GM21529 (cell line): ENCODE data around the gene ASB1.

Experiments
- ATAC-seq: cut with Tn5 transposase; IDR thresholded peaks from one replicate; pipeline ENCODE4 v1.9.1; 2021; ENCODE audit not compliant: unreplicated experiment

The ASB1 gene

DNA sequence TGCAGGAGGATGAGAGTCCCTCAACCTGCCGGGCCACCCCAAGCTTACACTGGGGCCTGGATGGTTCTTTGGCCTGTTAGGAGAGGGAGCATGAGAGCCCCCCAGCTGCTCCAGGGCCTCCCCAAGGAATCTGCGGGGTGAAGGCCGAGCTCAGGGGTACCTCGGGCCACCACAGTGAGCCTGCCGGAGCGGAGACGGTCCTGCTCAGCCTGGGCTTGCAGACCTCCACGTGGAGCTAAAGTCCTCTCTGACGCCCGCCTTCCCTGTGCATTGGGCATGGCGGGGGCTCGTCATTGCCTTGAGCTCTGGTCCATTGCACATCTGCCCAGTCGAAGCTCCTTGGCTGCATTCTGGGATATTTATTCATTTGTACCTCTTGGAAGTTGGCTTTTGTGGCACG, 62.7 kb downstream of the ASB1 start:
- ATAC-seq = no peak

DNA sequence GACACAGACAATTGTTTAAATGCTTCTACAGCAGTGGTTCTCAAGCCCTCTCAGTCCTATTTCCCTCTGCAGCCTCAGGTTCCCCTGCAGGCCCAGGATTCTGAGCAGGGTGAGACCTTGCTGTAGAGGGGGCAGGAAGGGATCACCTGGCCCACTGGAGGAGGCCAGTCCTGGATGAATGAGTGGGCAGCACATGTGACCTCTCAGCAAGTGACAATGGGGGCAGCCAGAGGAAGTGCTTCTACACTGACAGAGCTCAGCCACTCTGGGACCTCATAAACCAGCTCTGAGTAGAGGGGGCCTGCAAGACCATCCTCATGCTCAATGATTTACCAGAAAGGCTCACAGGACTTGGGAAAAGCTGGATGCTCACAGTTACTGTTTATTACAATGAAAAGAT, 63.2 kb downstream of the ASB1 start:
- ATAC-seq = no peak

DNA sequence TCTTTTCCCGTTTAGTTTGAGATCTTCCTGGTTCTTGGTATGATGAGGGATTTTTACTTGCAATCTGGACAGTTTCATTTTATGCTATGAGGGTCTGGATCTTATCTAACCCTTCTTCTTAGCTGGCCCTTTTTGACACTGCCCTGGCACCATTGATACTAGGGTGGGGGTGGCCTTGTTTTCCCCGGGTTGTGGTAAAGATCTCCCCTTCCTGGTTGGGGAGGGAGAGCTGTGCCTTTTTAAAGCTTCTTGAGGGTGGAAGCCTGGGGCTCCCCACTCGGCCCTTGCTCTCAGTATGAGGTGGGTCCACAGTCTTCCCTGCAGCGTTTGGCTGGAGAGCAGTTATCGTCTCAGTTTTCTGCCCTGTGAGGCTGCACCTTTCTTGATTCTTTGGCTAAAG, 66.1 kb downstream of the ASB1 start:
- ATAC-seq = no peak

DNA sequence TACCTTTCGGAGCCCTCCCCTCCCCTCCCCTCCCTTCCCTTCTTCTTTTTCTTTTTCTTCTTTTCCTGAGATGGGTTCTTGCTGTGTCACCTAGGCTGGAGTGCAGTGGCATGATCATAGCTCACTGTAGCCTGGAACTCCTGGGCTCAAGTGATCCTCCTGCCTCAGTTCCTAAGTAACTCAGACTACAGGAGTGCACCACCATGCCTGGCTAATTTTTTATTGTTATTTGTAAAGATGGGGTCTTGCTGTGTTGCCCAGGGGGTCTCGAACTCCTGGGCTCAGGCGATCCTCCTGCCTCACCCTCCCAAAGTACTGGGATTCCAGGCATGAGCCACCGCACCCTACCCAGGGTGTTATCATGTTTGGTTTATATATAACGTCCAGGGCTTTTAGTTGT, 66.7 kb downstream of the ASB1 start:
- no peak for ATAC-seq

DNA sequence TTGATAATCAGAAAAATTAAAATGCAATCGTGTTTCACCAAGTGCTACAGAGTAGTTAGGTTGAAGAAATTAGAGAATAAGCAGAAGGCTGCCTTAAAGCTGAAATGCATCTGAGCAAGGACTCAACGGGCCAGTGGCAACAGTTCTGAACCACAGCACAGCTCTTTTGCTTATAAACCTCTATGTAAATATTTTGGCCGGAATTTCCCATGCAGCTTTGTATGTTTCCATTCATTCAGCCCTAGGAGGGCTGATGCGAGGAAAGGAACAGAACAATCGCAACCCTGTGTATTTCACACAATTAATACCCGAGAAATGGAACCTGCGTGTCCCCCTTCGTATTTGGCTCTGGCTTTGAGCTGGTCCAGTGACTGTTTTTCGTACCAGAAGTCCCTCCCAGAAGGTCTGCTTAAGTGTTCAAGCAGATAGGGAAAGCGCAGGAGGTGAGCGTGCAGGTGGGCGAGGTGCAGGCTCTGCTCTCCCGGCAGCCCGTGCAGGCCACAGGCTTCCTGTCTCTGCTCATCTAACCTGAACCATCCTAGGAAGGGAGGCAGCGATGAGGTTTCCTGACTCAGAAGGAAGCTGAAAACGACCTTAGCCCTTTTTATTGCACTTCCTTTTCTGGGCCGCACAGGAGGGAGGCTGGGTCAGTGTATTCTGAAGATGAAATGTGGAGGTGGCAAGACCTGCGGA, 67.3 kb downstream of the ASB1 start:
- ATAC-seq = no peak

DNA sequence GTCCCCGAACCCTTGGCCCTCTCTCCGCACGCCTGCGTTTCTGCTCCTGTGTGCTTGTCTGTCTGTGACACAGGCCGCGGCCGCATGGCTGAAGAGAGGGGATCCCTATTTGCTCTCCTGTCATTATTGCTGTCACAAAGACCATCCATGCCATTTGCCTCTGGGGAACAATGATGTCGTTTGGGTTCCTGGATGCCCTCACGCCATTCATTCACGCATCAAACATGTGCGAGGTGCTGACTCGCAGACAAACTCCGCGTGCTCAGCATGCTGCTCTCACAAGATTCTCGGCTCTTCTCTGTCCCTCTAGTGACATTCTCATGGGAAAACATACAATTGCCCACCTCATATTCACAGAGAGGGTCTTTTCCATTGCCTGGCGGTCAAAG, 67.8 kb downstream of the ASB1 start:
- no peak for ATAC-seq

DNA sequence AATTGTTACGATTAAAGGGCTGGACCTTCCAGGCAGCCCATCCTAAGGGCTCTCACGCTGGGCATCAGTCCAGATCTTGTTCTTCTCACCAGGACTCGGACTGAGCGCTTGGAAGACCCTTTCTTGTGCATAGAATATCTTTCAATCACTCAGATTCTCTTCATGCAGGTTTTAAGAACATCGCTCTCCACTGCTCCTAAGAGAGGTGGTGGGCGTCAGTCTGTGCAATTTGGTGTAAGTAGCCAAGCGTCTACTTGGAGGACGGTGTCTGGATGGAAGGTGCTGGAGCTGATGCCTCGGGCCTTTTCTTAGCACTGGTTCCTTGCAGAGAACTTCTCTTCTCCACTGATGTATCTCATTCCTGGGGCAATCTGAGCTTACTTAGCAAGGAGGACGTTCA, 68.7 kb downstream of the ASB1 start:
- ATAC-seq = no peak

DNA sequence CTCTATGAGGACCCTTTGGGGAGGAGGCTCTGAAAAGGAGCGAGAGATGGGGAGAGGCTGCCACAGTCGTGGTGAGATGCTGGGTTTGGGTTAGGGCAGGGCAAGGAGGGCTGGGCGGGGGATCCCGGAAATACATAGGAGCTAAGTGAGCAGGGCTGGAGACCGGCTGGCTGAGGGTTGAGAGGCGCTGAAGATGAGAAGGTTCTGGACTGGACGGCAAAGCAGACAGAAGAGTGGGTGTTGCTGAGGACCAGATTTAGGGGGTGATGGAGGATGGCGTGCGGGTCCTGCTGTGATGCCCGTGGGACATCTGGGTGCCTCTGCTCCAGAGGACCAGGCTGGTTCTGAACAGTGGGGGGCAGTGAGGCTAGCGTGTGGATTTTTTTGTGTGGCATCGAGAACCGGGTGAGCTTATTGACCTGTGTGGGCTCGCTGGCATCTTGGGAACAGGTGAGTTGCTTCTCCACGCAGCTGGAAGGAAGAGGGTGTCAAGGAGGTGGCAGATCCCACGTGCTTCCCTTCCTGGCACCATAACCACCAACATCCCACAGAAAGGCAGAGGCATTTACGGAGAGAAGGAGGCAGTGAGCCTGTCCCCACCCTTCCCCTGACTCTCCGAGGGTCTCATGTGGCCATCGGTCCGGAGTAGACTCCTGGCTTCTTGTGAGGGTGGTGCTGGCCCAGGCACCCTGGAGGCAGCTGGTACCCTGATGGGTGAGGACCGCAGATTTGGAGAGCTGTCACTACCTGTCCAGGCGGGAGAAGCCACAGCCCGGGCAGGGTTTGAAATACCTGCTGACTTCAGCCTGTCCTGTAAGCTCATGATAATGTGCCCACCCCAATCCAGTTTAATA, 70.3 kb downstream of the ASB1 start:
- ATAC-seq = no peak

DNA sequence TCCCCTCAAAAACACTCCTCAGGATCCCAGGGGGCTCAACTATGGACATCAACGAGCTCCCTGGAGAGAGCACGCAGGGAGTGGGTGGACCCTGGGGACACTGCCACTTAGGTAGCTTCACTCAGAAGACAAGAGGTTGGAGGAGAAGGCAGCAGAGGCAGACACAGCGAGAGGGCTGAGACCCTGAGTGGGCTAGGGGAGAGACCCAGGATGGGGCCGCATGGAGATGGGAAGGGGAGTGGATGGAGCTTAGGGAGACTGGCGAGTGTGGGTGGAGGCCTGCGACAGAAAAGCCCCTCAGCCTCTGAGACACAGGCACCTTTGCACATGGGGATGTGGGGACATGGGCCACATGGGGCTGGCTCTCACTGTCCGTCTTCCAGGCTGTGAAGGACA, 70.9 kb downstream of the ASB1 start:
- no peak for ATAC-seq

DNA sequence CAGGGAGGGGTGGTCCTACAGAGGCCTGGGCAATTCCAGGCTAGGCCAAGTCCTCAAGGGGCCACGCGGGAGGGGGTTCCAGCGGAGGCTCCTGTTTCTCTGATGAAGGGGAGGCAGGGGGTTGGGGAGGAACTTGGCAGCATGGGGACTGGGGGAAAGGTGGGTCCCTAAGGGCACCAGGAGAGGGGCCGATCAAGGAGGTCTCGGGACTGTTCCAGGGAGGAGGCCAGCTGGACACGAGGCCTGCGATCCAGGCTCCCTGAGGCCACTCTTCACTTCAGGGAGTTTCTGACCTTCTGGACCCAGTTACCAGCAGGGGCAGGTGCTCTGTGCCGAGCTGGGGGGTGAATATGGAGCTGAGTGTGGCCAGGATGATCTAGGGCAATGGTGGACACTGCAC, 71.5 kb downstream of the ASB1 start:
- ATAC-seq = no peak

DNA sequence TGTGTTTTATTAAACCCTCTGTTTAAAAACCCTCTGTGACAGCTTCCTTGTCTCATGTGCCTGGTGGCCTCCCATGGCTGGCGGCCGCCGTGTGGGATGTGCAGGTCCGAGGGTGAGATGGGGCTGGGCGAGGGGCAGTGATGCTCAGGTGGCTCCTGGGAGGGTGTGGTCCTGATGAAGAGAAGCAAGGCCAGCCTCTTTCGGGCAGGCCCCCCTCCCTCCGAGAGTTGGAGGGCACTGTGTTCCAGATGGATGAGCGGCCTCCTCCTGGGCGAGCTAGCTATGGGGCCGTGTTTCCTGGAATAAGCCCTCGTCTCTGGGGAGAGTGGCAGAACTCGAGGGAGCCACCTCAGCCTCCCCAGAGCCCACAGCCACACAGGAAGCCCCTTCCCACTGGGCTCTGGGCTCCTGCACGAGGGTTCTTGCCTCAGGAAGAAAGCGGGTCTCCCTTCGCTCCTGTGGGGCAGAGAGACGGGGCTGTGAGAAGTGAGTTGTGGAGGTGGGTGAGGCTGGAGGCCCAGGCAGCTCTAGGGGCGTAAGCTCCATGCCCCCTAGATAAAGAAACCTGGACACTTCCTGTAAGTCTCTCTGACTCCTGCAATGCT, 72.1 kb downstream of the ASB1 start:
- no peak for ATAC-seq

DNA sequence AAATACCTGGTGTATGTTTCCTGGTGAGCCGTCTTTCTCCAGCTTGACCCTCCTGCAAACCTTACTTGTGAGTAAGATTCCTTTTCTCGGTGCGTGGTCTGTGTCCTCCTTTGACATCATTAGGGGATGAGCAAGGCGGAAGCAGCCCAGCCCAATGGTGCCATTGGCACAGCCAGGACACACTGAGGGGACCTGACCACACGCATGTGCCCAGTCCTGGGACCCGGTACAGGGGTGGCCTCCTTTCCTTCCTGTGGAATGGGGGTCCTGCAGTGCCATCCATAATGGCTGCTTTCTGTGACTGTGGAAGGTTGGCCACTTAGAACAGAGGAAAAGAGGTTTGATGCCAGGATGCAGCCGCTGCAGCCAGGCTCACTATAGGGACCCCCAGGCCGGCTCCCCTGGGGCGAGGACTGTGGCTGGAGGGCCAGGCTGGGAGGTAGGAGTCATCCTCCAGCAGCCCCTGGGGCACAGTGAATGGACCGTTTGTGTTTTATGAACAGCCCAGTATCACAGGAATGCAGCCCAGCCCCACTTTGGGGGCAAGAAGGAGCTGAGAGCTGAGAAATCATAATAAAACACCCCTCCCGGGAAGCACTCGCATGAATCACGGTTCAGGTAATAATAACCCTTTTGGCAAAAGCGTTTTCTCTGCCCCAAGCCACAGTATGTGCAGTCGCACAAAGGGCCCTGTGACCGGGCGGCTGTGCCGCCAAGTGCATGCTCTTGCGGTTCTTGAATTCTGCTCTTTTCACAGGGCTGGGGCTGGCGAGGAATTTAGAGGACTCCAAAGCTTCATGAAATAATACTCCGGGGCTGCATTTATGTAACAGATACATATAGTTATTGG, 73.2 kb downstream of the ASB1 start:
- no peak for ATAC-seq

DNA sequence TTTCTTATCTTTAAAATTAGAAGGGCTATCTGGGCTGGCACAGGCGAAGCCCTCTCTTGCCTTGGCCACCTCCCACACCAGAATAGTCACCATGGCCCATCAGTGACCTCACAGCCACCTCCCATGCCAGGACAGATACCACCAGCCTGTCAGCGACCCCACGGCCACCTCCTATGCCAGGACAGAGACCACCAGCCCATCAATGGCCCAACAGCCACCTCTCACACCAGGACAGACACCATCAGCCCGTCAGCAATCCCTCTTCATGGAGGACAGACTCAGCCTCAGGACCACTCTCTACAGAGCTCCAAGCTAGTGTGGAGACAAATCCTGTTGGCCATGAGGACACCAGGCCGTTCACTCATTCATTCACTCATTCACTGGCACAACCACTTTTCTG, 74.6 kb downstream of the ASB1 start:
- no peak for ATAC-seq
